ENCODE results near the gene NIPAL1. TPM values are rescaled to one million over a fixed set of nuclear protein-coding genes. Genes with fewer than 3 reads are reported as not detected.
A peak's percentile ranks its signal among the peaks of the same experiment; 100 is the strongest.
"Not testable (repeated sequence)": the region's sequence is repeated elsewhere in the genome, so short reads cannot be mapped to it uniquely, and the experiment has no call there.

The NIPAL1 gene
- total RNA-seq, 4 donors from 2014 or later, result 0.87 to 3.1 (median 1.9) TPM

DNA sequence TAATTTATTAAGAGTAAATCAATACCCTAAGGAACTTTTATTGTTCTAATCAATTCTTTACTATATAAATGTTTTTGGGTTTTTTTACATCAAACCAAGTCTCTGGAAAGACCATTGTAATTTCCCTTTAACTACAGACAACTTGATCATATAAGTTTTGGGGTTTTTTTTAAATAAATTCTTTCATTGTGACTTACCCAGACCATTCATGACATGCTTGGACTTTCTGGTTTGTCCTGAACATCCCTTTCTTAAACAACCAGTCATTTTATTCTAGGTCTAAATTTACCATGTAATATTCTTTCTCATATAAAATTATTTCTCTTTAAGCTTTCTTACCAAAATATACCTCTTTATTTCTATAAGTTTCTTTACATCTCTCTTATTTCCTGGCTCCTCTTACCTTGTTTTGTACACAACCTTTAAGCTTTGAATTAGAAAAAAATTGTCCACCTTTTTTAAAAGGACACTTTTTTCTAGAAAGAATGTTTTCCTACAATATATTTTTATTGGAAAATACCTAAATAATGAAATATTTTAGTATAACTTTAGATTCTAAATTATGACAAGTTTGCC is 8.5 kb upstream of the NIPAL1 start:
- H3K27ac ChIP-seq, result no peak overlapping the region
- no peaks in the 10 kb centered on the region for H3K27me3 ChIP-seq
- peaks cover 0 to 29% (median 4%) of the 10 kb centered on the region in 4 donors for H3K9me3 ChIP-seq
- H3K4me1 ChIP-seq, result no peaks in the 10 kb centered on the region
- H3K4me3 ChIP-seq, result no peak overlapping the region
- TF ChIP-seq, protein P1, sequence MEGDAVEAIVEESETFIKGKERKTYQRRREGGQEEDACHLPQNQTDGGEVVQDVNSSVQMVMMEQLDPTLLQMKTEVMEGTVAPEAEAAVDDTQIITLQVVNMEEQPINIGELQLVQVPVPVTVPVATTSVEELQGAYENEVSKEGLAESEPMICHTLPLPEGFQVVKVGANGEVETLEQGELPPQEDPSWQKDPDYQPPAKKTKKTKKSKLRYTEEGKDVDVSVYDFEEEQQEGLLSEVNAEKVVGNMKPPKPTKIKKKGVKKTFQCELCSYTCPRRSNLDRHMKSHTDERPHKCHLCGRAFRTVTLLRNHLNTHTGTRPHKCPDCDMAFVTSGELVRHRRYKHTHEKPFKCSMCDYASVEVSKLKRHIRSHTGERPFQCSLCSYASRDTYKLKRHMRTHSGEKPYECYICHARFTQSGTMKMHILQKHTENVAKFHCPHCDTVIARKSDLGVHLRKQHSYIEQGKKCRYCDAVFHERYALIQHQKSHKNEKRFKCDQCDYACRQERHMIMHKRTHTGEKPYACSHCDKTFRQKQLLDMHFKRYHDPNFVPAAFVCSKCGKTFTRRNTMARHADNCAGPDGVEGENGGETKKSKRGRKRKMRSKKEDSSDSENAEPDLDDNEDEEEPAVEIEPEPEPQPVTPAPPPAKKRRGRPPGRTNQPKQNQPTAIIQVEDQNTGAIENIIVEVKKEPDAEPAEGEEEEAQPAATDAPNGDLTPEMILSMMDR (IDR thresholded peaks at IDR 0.05), result no peak
- TF ChIP-seq EP300 (IDR thresholded peaks at IDR 0.05) (no peak), POLR2A (IDR thresholded peaks at IDR 0.05) (no peak)
- H3K36me3 ChIP-seq, result peaks cover 0 to 6% (median 0%) of the 10 kb centered on the region in 3 donors
- DNase-seq (ENCODE audit: low spot score in 2 of 2), result no peak

DNA sequence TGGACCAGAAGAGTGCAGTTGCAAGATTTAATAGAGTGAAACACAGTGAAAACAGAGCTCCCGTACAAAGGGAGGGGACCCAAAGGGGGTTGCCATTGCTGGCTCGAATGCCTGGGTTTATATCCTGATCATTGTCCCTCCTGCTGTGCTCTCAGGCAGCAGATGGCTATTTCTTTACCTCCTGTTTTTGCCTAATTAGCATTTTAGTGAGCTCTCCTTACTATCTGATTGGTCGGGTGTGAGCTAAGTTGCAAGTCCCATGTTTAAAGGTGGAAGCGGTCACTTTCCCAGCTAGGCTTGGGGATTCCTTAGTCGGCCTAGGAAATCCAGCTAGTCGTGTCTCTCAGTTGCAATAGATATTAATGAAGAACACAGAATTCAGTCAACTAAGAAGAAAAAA is 5.7 kb upstream of the NIPAL1 start:
- not testable (repeated sequence) for DNase-seq (ENCODE audit: low spot score in 2 of 2); H3K36me3 ChIP-seq; H3K27ac ChIP-seq; H3K27me3 ChIP-seq; H3K4me1 ChIP-seq; H3K4me3 ChIP-seq
- 75 to 96% methylated on average over 6 of the region's 6 CpGs for WGBS, 2 donors
- H3K9me3 ChIP-seq, result peaks cover 0 to 19% (median 4%) of the 10 kb centered on the region in 4 donors

DNA sequence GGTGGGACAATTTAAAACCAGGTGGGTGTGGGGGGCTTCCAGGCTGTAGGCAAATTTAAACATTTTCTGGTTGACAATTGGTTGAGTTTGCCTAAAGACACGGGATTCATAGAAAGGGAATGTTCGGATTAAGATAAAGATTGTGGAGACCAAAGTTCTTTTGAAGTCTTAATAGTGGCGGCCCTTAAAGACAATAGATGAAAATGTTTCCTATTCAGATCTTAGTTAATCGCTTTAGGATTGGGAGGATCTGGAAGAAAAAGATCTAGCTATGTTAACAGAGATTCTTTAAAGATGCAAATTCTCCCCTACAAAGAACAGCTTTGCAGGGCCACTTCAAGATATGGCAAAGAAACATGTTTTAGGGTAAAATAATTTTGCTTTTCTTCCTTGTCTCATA is 4.8 kb upstream of the NIPAL1 start:
- Histone ChIP-seq H3K36me3 (peaks cover 0 to 6% (median 0%) of the 10 kb centered on the region in 3 donors), H3K4me3 (no peak overlapping the region), H3K27me3 (no peaks in the 10 kb centered on the region), H3K4me1 (peaks cover 0 to 10% (median 2%) of the 10 kb centered on the region in 4 donors), H3K9me3 (peaks cover 0 to 13% (median 4%) of the 10 kb centered on the region in 4 donors), H3K27ac (no peak overlapping the region)
- no peak for DNase-seq (ENCODE audit: low spot score in 2 of 2)
- TF ChIP-seq, protein P1 (IDR thresholded peaks at IDR 0.05), result no peak
- TF ChIP-seq POLR2A (IDR thresholded peaks at IDR 0.05), result no peak
- no peak for TF ChIP-seq EP300 (IDR thresholded peaks at IDR 0.05)
- 89 to 92% methylated on average over 4 of the region's 4 CpGs for WGBS, 2 donors

DNA sequence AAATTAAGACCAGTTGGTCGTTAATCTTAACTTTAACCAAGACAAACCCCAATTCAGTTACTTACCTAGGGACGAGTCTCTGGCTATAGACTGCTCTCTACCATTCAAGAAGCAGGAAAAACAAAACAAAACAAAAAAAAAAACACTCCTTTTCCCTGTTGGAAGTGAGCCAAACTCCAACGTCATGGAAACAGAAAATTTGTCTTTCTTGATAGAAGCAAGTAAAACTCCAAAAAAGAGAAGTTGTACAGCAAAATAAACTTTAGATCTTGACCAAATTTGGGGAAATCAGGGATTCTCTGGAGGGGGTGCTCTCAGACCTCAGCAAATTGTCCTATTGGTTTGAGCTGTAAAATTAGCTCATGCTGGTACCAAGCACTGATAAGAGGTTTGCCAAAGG is 3.7 kb upstream of the NIPAL1 start:
- TF ChIP-seq, protein P1 (IDR thresholded peaks at IDR 0.05), result no peak
- TF ChIP-seq EP300 (IDR thresholded peaks at IDR 0.05) (no peak), POLR2A (IDR thresholded peaks at IDR 0.05) (no peak)
- no peak overlapping the region for H3K27ac ChIP-seq

DNA sequence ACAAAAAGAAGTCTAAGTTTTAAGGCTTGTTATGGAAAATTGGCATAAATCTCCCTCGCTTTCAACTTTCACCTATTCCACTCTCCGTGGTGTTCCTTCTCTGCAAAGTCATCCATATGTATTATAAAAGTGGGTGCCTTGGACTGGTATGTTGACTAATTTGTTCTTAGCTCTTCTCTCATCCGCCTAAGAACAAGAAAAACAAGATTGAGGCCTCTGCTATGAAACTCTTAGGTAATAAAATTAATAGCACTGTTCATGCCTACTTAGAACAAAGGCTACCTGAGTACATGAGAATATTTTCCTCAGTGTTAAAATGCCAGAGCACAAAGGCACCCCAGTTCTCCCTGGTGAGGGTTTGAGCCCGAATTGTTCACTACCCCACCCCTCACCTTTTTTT is 1.4 kb upstream of the NIPAL1 start:
- H3K27me3 ChIP-seq, result no peaks in the 10 kb centered on the region
- TF ChIP-seq POLR2A (IDR thresholded peaks at IDR 0.05) (no peak), EP300 (IDR thresholded peaks at IDR 0.05) (no peak)
- TF ChIP-seq, protein P1 (IDR thresholded peaks at IDR 0.05), result no peak
- no peaks in the 10 kb centered on the region for H3K9me3 ChIP-seq
- 92 to 95% methylated on average over 4 of the region's 4 CpGs for WGBS, 2 donors
- H3K36me3 ChIP-seq, result peaks cover 0 to 6% (median 0%) of the 10 kb centered on the region in 3 donors
- peaks cover 0 to 19% (median 2%) of the 10 kb centered on the region in 4 donors for H3K4me1 ChIP-seq
- DNase-seq (ENCODE audit: low spot score in 2 of 2), result no peak
- no peak overlapping the region for H3K27ac ChIP-seq
- H3K4me3 ChIP-seq, result no peak overlapping the region

More for the DNA sequence above, 3.7 kb upstream of the NIPAL1 start:
- Histone ChIP-seq H3K36me3 (peaks cover 0 to 6% (median 0%) of the 10 kb centered on the region in 3 donors), H3K4me3 (no peak overlapping the region), H3K4me1 (peaks cover 0 to 19% (median 2%) of the 10 kb centered on the region in 4 donors), H3K9me3 (peaks cover 0 to 5% (median 2%) of the 10 kb centered on the region in 4 donors), H3K27me3 (no peaks in the 10 kb centered on the region)
- DNase-seq (ENCODE audit: low spot score in 2 of 2), result peak in 1 of 2 donors; percentile 52
- WGBS, 2 donors, result 39 to 55% methylated on average over 3 of the region's 3 CpGs

Measured in tibial nerve (tissue), 4 donors.